ENCODE results near the gene DCUN1D3. TPM values are rescaled to one million over a fixed set of nuclear protein-coding genes. Genes with fewer than 3 reads are reported as not detected.
"Not testable (repeated sequence)": the region's sequence is repeated elsewhere in the genome, so short reads cannot be mapped to it uniquely, and the experiment has no call there.

The DCUN1D3 gene
- total RNA-seq, 1 donor from 2014 or later = 13.7 TPM

DNA sequence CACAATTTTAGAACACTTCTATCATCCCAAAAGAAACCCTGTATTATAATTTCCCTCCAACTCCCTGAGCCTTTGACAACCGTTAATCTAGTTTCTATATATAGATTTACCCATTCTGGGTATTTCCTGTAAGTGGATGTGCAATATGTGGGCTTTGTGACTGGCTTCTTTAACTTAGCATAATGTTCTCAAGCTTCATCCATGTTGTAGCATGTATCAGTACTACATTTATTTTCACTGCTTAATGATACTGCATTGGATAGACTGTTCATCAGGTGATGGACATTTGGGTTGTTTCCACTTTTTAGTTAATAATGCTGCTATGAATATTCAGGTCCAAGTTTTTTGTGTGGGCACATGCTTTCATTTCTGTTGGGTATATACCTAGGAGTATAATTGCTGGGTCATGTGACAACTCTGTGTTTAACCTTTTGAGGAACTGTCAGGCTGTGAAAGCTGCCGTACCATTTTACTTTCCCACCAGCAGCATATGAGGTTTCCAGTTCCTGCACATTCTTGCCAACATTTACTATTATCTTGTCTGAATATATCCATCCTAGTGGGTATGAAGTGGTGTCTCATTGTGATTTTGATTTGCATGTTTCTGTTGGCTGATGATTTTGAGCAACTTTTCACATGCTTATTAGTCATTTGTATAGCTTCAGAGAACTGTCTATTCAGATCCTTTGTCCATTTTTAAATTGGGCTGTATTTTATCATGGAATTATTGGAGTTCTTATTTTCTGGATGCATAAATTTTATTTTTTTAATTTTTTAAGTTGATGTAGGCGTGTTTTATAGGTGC, 77.4 kb downstream of the DCUN1D3 start:
- no peak for DNase-seq

DNA sequence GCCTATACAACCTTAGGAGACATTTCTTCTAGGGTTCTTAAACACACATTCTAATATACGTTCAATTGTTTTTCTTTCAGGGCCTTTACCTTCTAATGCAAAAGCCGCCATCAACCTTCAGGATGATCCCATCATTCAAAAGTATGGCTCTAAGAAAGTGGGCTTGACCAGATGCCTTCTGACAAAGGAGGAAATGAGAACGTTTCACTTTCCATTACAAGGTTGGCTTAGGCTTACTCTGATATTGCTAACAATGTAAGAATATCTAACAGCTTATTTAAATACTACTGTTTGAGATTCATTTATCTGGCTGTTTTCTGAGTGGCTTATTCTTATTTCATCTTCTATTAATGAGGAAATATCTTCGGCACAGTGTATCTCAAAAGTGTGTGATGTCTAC, 78.5 kb downstream of the DCUN1D3 start:
- no peak for DNase-seq

DNA sequence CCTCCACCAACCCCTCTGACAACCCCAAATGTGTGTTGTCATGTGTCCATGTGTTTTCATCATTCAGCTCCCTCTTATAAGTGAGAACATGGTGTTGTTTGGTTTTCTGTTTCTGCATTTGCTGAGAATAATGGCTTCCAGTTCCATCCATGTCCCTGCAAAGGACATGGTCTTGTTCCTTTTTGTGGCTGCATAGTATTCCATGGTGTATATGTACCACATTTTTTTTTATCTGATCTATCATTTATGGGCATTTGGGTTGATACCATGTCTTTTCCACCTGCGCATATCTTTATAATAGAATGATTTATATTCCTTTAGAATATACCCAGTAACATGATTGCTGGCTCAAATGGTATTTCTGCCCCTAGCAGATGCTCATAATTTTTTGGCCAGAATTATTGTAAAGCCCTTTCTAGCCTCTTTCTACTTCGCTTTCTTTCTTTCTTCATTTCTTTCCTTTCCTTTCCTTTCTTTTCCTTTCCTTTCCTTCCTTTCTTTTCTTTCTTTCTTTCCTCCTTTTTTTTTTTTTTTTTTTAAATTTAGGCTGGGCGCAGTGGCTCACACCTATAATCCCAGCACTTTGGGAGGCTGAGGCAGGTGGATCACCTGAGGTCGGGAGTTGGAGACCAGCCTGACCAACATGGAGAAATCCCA, 81.1 kb downstream of the DCUN1D3 start:
- no peak for DNase-seq

DNA sequence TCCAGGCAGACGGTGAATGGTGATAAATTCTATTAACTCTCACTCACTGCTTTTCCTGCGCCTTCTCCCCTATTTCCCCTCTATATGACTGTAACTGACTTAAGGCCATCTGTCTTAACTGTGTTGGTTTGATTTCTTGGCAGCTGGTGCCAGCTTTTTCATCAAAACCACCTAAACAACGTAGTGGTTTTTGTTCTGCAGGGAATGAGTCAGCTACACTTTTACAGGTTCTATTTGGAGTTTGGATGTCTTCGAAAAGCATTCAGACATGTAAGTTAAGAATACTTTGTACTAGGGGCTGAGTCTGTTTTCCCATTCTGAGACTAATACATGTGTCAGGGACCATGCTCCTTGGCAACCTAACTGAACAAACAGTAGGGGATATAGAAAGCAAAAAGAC, 85.4 kb downstream of the DCUN1D3 start:
- no peak for DNase-seq

DNA sequence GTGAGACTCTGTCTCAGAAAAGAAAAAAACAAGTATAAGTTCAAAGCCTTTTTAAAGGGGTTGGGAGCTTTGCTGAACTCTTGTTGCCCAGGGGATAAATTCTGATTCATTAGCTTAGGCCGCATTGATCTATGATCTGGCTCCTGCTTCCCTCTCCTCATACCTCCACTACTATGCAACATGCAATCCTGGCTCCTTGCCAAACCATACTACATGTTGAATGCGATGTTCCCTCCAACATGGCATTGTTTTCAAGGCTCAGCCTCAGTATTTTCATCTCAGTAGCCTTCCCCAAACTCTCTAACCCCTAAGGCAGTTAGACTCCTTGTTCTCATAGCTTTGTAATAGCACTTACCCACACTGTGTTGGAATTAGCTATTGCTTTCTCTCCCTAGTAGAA, 87.6 kb downstream of the DCUN1D3 start:
- no peak for DNase-seq

DNA sequence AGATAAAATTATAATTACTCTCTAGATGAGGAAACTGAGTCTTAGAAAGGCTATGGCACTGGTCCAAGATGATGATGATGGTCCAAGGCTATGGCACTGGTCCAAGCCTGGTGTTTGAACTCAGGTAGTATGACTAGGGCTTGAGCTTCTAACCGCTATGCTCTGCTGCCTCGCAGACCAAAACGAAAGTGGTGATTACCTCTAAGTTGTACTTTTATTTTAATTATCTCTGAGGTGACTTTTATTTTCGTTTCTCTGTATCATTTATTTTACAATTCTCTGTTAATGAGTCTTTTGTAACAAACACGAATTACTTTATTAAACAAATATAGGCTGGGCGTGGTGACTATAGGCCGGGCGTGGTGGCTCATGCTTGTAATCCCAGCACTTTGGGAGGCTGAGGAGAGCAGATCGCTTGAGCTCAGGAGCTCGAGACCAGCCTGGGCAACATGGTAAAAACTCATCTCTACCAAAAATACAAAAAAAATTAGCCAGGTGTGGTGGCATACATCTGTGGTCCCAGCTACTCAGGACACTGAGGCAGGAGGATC, 88.2 kb downstream of the DCUN1D3 start:
- no peak for DNase-seq

DNA sequence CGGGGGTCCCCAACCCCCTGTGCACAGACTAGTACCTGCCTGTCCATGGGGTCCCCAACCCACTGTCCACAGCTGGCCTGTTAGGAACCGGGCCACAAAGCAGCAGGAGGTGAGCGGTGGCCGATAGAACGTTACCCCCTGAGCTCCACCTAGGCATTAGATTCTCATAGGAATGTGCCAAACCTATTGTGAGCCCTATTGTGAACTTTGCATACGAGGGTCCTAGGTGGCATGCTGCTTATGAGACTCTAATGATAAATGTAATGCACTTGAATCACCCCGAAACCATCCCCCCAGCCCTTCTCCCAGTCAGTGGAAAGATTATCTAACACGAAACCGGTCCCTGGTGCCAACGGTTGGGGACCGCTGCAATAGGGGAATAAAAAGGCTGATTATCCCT, 92.3 kb downstream of the DCUN1D3 start:
- no peak for DNase-seq

DNA sequence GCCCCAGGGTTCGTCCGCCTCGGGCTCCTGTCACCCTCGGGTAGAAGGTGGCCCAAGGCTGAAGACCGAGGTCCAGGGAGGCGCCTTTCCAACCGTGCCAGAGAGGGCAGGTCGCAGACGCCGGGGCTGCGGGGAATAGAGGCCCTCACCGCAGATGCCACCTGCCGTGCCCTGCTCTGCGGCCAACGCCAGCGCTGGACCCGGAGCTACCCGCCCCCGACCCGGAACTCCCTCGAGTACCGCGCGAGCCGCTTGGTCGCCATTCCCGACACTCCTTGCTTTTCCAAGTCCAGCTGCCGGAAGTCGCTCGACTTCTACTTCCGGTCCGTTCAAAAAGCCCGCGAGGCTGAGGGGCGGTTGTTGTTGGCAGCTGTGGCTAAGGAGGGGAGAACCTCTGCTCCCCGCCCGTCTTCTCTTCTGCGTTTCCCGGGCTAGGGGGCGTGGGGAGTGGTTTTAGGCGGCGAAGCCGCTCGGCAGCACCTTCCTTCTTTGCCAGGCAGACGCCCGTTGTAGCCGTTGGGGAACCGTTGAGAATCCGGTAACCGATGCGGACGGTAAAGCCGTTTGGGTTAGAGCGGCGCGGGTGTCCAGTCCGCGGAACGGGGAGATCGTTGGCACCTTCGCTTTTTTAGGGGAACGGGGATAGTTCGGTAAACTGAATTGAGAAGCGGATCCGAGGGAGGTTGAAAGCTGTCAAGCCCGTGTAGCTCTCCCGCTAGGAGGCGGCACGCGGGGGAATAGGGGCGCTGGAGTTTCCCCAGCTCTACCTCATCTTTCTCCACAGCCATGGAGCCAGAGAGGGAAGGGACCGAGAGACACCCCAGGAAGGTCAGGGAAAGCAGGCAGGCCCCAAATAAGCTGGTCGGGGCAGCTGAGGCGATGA, 93.7 kb downstream of the DCUN1D3 start, which contains the start of the genes ERI2 and REXO5:
ERI2 (minus strand) TSS at position 305 of the 883 bp plus-strand sequence; CDS start at position 263, 42 bp downstream.
REXO5 (plus strand) TSS at position 360 of the 883 bp plus-strand sequence; CDS start at position 787, 427 bp downstream.
- DNase-seq = peak; percentile 87

DNA sequence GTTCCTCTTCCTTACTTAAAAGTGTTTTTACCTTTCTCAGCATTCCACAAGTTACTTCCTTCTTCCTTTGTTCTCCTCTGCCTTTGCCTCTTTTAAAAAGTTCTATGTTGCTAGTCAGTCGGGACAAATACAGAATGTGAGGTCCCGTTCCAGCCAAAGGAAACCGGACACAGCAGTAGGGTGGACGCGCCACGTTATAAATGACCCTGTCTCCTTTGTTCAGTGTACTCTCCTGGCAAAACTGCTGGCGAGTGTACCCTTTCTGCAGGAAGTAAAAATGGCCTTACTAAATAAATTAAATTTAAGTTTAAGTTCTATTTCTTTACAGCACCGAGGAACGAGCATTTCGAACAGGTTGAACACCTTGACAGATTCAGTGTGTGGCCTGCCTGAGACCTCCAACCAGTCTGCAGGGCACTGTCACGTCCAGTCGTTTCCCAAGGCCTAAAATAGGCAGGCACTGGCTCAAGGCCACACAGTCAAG, 94.4 kb downstream of the DCUN1D3 start:
- not testable (repeated sequence) for DNase-seq

Small RNA genes within 50 kb of the gene (small RNA-seq; reads per million reads assigned to genes)
- not detected for gene RF00618 (ENCODE audit: low replicate concordance)

Other genes starting within 250 kb of the DCUN1D3 start
- gene ACSM1, start 202.7 kb downstream of the DCUN1D3 start, total RNA-seq = 0.20 TPM
- gene THUMPD1, start 158.5 kb downstream of the DCUN1D3 start, total RNA-seq = 40.5 TPM
- 5.1 TPM for gene ACSM3, start 136.3 kb downstream of the DCUN1D3 start, total RNA-seq
- 16.4 TPM for gene ERI2, start 93.9 kb downstream of the DCUN1D3 start, total RNA-seq
- 5.3 TPM for gene REXO5, start 93.8 kb downstream of the DCUN1D3 start, total RNA-seq
- gene LYRM1, start 413 bp upstream of the DCUN1D3 start, total RNA-seq = 25.4 TPM

All from skin of body (tissue), 3 donors.